Fibroblast of pulmonary artery (primary cell): Measurements from ENCODE around the gene TEX44.
"Not testable (repeated sequence)": the region's sequence is repeated elsewhere in the genome, so short reads cannot be mapped to it uniquely, and the experiment has no call there.

Experiments
- DNase-seq: peaks from one replicate; pipeline ENCODE4 v3.0.0-alpha.2; 2010; ENCODE audit warnings: low read depth
- H3K4me3 ChIP-seq: replicated peaks from 2 replicates; pipeline ENCODE4 v1.5.1; 2011; ENCODE audit warnings: low read depth, mild to moderate bottlenecking, control low read depth, low read length, moderate library complexity
- TF ChIP-seq, protein P1 (sequence below): IDR thresholded peaks from 2 replicates; pipeline ENCODE4 v1.5.1; 2011; ENCODE audit warnings: mild to moderate bottlenecking, control low read depth, low read length, inconsistent platforms; ENCODE audit errors: missing control alignments

The TEX44 gene

GRCh38 chr2:231565887-231566594, 26.6 kb upstream of the TEX44 start:
- DNase-seq: no peak
- TF ChIP-seq, protein P1, sequence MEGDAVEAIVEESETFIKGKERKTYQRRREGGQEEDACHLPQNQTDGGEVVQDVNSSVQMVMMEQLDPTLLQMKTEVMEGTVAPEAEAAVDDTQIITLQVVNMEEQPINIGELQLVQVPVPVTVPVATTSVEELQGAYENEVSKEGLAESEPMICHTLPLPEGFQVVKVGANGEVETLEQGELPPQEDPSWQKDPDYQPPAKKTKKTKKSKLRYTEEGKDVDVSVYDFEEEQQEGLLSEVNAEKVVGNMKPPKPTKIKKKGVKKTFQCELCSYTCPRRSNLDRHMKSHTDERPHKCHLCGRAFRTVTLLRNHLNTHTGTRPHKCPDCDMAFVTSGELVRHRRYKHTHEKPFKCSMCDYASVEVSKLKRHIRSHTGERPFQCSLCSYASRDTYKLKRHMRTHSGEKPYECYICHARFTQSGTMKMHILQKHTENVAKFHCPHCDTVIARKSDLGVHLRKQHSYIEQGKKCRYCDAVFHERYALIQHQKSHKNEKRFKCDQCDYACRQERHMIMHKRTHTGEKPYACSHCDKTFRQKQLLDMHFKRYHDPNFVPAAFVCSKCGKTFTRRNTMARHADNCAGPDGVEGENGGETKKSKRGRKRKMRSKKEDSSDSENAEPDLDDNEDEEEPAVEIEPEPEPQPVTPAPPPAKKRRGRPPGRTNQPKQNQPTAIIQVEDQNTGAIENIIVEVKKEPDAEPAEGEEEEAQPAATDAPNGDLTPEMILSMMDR: no peak
- H3K4me3 ChIP-seq: no peak overlapping the region

DNA sequence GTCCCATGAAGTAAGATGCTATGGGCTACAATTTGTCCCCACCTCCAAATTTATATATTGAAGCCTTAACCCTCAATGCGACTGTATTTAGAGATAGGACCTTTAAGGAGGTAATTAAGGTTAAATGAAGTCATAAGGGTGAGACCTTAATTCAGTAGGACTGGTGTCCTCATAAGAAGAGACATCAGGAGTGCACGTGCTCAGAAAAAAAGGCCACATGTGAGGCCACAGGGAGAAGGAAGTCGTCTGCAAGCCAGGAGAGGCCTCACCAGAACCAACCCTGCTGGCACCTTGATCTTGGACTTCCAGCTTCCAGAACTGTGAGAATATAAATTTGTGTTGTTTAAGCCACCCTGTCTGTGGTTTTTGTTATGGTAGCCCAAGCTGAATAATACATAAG, 25.5 kb upstream of the TEX44 start:
- DNase-seq: no peak
- TF ChIP-seq, protein P1: no peak
- H3K4me3 ChIP-seq: no peak overlapping the region

- no peak for DNase-seq
- H3K4me3 ChIP-seq: no peak overlapping the region
- TF ChIP-seq, protein P1: no peak
Observed at GRCh38 chr2:231568098-231568784, 24.4 kb upstream of the TEX44 start.

GRCh38 chr2:231568785-231569435, 23.8 kb upstream of the TEX44 start:
- DNase-seq: no peak
- TF ChIP-seq, protein P1: no peak
- H3K4me3 ChIP-seq: no peak overlapping the region

GRCh38 chr2:231570915-231571314, 21.7 kb upstream of the TEX44 start:
- H3K4me3 ChIP-seq, DNase-seq: not testable (repeated sequence)

- TF ChIP-seq, protein P1: no peak
Observed at GRCh38 chr2:231571661-231572191, 20.9 kb upstream of the TEX44 start.

GRCh38 chr2:231573096-231573495, 19.6 kb upstream of the TEX44 start:
- DNase-seq: no peak
- TF ChIP-seq, protein P1: no peak

More at GRCh38 chr2:231571661-231572191, 20.9 kb upstream of the TEX44 start:
- no peak overlapping the region for H3K4me3 ChIP-seq
- no peak for DNase-seq

More at GRCh38 chr2:231573096-231573495, 19.6 kb upstream of the TEX44 start:
- H3K4me3 ChIP-seq: no peak overlapping the region
